H54 (cell line): Measurements from ENCODE around the gene UQCRC1.

Source experiments
- DNase-seq: peaks from one replicate; pipeline ENCODE4 v3.0.0; 2011; ENCODE audit warnings: low spot score, mixed read lengths; ENCODE audit not compliant: insufficient read length
- FAIRE-seq: peaks from 3 replicates; lab custom pipeline; 2011; peaks lifted over from hg19 to GRCh38; lab: Jason Lieb, UNC
- POLR2A ChIP-seq: IDR thresholded peaks from 2 replicates; pipeline ENCODE4 v1.6.1; 2011; ENCODE audit warnings: low read depth, mild to moderate bottlenecking, low read length

The UQCRC1 gene

GRCh38 chr3:48609088-48610005 is at the start of gene UQCRC1:
UQCRC1 (minus strand) TSS chr3:48609646; CDS start chr3:48609620, 26 bp downstream.
- FAIRE-seq (peak; percentile 60), DNase-seq (peak; percentile 96)
- peak; percentile 94 for TF ChIP-seq POLR2A

- TF ChIP-seq POLR2A: no peak
- DNase-seq (no peak), FAIRE-seq (no peak)
Measured at GRCh38 chr3:48656841-48657281, 47.4 kb upstream of the UQCRC1 start.

GRCh38 chr3:48656061-48656840 is 46.8 kb upstream of the UQCRC1 start:
- TF ChIP-seq POLR2A: no peak
- DNase-seq: no peak
- no peak for FAIRE-seq

- no peak for FAIRE-seq
- DNase-seq: no peak
- TF ChIP-seq POLR2A: no peak
Measured at GRCh38 chr3:48655606-48656005, 46.2 kb upstream of the UQCRC1 start.

GRCh38 chr3:48655063-48655462 is 45.6 kb upstream of the UQCRC1 start:
- FAIRE-seq (no peak), DNase-seq (no peak)
- TF ChIP-seq POLR2A: no peak

- DNase-seq (no peak), FAIRE-seq (no peak)
- no peak for TF ChIP-seq POLR2A
Measured at GRCh38 chr3:48652923-48653715, 43.7 kb upstream of the UQCRC1 start.

- no peak for DNase-seq
- no peak for FAIRE-seq
- TF ChIP-seq POLR2A: no peak
Measured at GRCh38 chr3:48651771-48652170, 42.3 kb upstream of the UQCRC1 start.

GRCh38 chr3:48650723-48651122 is 41.3 kb upstream of the UQCRC1 start:
- no peak for DNase-seq
- no peak for FAIRE-seq
- no peak for TF ChIP-seq POLR2A

GRCh38 chr3:48648188-48648850 is 38.9 kb upstream of the UQCRC1 start:
- no peak for DNase-seq
- no peak for TF ChIP-seq POLR2A
- no peak for FAIRE-seq

GRCh38 chr3:48647714-48648113 is 38.3 kb upstream of the UQCRC1 start:
- FAIRE-seq (no peak), DNase-seq (no peak)
- TF ChIP-seq POLR2A: no peak

GRCh38 chr3:48644898-48645760 is 35.7 kb upstream of the UQCRC1 start:
- no peak for TF ChIP-seq POLR2A
- DNase-seq (no peak), FAIRE-seq (no peak)

- no peak for DNase-seq
- no peak for TF ChIP-seq POLR2A
- no peak for FAIRE-seq
Measured at GRCh38 chr3:48642605-48643004, 33.2 kb upstream of the UQCRC1 start.
